DND-41 (cell line): Measurements from ENCODE around the gene CBX7.

ENCODE experiments used
- ATAC-seq: fragments of 200-7000 bp; cut with Tn5 transposase; 3 replicates; pipeline ENCODE4 v1.9.1; 2021; ENCODE audit warnings: low read depth; ENCODE audit not compliant: insufficient read depth
- DNase-seq: peaks from one replicate; pipeline ENCODE4 v3.0.0-alpha.2; 2020
- H2AFZ ChIP-seq: 2 replicates; pipeline ENCODE4 v1.6.0; 2012; ENCODE audit warnings: low read depth, low read length
- H3K27ac ChIP-seq: 2 replicates; pipeline ENCODE4 v1.5.1; 2012; ENCODE audit warnings: low read length, inconsistent platforms
- H3K27me3 ChIP-seq: fragments of 200-600 bp; sonication (generic); 2 replicates; pipeline ENCODE4 v1.6.0; 2012; ENCODE audit warnings: low read length, mild to moderate bottlenecking, inconsistent platforms; ENCODE audit not compliant: insufficient read depth, poor library complexity
- H3K36me3 ChIP-seq: 2 replicates; pipeline ENCODE4 v1.5.1; 2012; ENCODE audit warnings: low read length, inconsistent platforms; ENCODE audit not compliant: insufficient read depth
- H3K4me1 ChIP-seq: 2 replicates; pipeline ENCODE4 v1.5.1; 2012; ENCODE audit warnings: mild to moderate bottlenecking, low read length; ENCODE audit not compliant: insufficient read depth
- H3K4me2 ChIP-seq: 2 replicates; pipeline ENCODE4 v1.6.0; 2012; ENCODE audit warnings: mild to moderate bottlenecking, moderate library complexity, low read length, inconsistent platforms; ENCODE audit not compliant: insufficient read depth
- H3K4me3 ChIP-seq, 2 experiments: fragments of 200-600 bp in 1 of 2; shearing (Covaris generic) in 1 of 2; 2 replicates each; pipeline ENCODE4 v1.5.1; 2012 to 2016; ENCODE audit warnings: inconsistent platforms in 2 of 2, low read length in 2 of 2, mild to moderate bottlenecking in 2 of 2, low read depth in 1 of 2, moderate library complexity in 1 of 2
- H3K79me2 ChIP-seq: 2 replicates; pipeline ENCODE4 v1.6.0; 2012; ENCODE audit warnings: low read length, inconsistent platforms; ENCODE audit not compliant: insufficient read depth
- H3K9ac ChIP-seq: 2 replicates; pipeline ENCODE4 v1.6.0; 2012; ENCODE audit warnings: low read depth, mild to moderate bottlenecking, inconsistent platforms, low read length, moderate library complexity
- H3K9me3 ChIP-seq: 2 replicates; pipeline ENCODE4 v1.5.1; 2012; ENCODE audit warnings: low read length, moderate library complexity, mild to moderate bottlenecking, inconsistent platforms; ENCODE audit not compliant: insufficient read depth, severe bottlenecking
- H4K20me1 ChIP-seq: 2 replicates; pipeline ENCODE4 v1.6.0; 2012; ENCODE audit warnings: low read length; ENCODE audit not compliant: insufficient read depth
- CTCF ChIP-seq: IDR thresholded peaks from 2 replicates; pipeline ENCODE4 v1.5.1; 2012; ENCODE audit warnings: borderline replicate concordance, low read length, moderate library complexity, mild to moderate bottlenecking; ENCODE audit not compliant: poor library complexity, severe bottlenecking; ENCODE audit errors: extremely low read depth
- EZH2 ChIP-seq: IDR thresholded peaks from 3 replicates; pipeline ENCODE4 v1.6.1; 2012; ENCODE audit warnings: borderline replicate concordance, low read depth, mild to moderate bottlenecking, moderate library complexity, low read length, inconsistent platforms; ENCODE audit not compliant: severe bottlenecking

Gene CBX7

GRCh38 chr22:39130892-39131855 lies 21.3 kb downstream of the CBX7 start:
- H3K4me2 ChIP-seq, result no peak overlapping the region

GRCh38 chr22:39130152-39130704 lies 22.3 kb downstream of the CBX7 start:
- no peaks in the 10 kb centered on the region for H3K4me1 ChIP-seq
- no peak overlapping the region for H3K27ac ChIP-seq
- H3K4me2 ChIP-seq, result no peak overlapping the region
- no peaks in the 10 kb centered on the region for H3K79me2 ChIP-seq
- H3K36me3 ChIP-seq, result no peaks in the 10 kb centered on the region
- DNase-seq (no peak), ATAC-seq (no peak)
- no peak overlapping the region for H2AFZ ChIP-seq
- H3K27me3 ChIP-seq, result no peaks in the 10 kb centered on the region
- no peak for TF ChIP-seq EZH2
- TF ChIP-seq CTCF, result no peak
- H3K4me3 ChIP-seq, result no peak overlapping the region
- H4K20me1 ChIP-seq, result peaks cover 7% of the 10 kb centered on the region
- no peaks in the 10 kb centered on the region for H3K9me3 ChIP-seq
- H3K9ac ChIP-seq, result no peak overlapping the region

More at GRCh38 chr22:39130892-39131855, 21.3 kb downstream of the CBX7 start:
- H3K27me3 ChIP-seq, result no peaks in the 10 kb centered on the region
- no peaks in the 10 kb centered on the region for H3K36me3 ChIP-seq
- TF ChIP-seq CTCF (no peak), EZH2 (no peak)
- DNase-seq, result no peak
- H3K4me1 ChIP-seq, result no peaks in the 10 kb centered on the region
- H3K9me3 ChIP-seq, result no peaks in the 10 kb centered on the region
- ATAC-seq, result no peak
- H3K9ac ChIP-seq, result no peak overlapping the region
- H3K79me2 ChIP-seq, result no peaks in the 10 kb centered on the region
- H4K20me1 ChIP-seq, result peaks cover 7% of the 10 kb centered on the region
- no peak overlapping the region for H3K27ac ChIP-seq
- no peak overlapping the region for H2AFZ ChIP-seq
- no peak overlapping the region for H3K4me3 ChIP-seq

GRCh38 chr22:39129746-39130145 lies 22.7 kb downstream of the CBX7 start:
- no peak for ATAC-seq

More at GRCh38 chr22:39129746-39130145, 22.7 kb downstream of the CBX7 start:
- H3K4me1 ChIP-seq, result no peaks in the 10 kb centered on the region
- H3K36me3 ChIP-seq, result no peaks in the 10 kb centered on the region
- no peaks in the 10 kb centered on the region for H3K27me3 ChIP-seq
- no peak overlapping the region for H3K27ac ChIP-seq
- H4K20me1 ChIP-seq, result peaks cover 5% of the 10 kb centered on the region
- no peak overlapping the region for H3K9ac ChIP-seq
- no peaks in the 10 kb centered on the region for H3K9me3 ChIP-seq
- H3K4me2 ChIP-seq, result no peak overlapping the region
- H3K4me3 ChIP-seq, result no peak overlapping the region
- no peak for DNase-seq
- H2AFZ ChIP-seq, result no peak overlapping the region
- no peaks in the 10 kb centered on the region for H3K79me2 ChIP-seq
- no peak for TF ChIP-seq EZH2
- TF ChIP-seq CTCF, result no peak
